Measurements from ENCODE around the gene RAB11FIP5. TPM values are rescaled to one million over a fixed set of nuclear protein-coding genes. Genes with fewer than 3 reads are reported as not detected.

The RAB11FIP5 gene
- polyA plus RNA-seq, 1 donor, result 13.0 TPM

DNA sequence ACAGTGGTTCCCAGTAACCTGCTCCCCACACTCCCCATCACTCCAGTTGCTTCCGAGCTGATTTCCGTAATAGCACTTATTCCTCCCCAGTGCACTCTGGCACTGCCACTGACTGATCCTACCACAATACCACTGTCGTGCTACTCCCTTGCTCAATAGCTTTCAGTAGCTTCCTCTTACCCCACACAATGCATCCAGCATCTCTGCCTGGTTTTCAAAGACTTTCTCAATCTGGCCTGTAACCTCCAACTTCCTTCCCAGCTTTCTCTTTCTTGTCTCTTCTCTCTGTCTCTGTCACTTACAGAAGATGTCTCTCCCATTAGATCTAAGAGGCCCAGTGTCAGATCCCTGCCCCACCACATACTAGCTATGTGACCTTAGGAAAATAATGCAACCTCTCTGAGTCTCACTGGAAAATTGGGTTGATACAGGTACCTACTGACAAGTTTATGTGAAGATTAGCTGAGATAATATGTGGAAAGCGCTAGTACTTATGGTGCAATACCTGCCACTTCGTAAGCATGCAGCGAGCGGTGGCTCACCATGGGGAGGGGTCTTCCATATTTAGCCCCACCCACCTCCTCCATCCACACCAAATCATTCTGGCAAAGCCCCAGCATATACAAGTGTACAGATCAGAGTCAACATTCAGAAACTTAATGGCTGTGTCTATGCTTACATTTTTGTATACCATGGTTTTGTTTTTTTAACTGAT is 77.9 kb downstream of the RAB11FIP5 start:
- no peak for DNase-seq (ENCODE audit: low read depth)

DNA sequence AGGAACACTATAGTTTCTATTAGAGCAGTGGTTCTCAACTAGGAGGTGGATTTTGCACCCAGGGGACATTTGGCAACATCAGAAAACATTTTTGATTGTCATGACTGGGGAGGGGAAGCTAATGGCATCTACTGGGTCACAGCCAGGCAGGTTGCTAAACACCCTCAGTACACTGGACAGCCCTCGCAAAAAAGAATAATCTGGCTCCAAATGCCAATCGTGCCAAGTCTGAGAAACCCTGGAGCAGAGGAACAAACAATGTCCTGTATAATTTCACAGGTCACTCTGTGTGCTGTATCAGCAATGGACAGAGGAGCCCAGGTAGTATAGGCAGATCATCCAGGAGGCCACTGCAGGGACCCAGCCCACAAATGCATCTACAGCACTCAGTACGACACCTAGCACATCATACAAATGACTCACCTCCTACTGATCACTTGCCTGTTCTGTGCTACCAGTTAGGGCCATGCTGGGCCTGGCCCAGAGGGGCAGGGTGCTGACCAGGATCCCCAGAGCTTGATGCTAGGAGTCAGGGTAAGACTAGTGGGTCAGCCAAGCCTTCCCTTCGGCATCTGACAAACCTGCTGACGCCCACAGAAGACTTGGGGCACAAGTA is 78.9 kb downstream of the RAB11FIP5 start:
- DNase-seq (ENCODE audit: low read depth), result no peak

DNA sequence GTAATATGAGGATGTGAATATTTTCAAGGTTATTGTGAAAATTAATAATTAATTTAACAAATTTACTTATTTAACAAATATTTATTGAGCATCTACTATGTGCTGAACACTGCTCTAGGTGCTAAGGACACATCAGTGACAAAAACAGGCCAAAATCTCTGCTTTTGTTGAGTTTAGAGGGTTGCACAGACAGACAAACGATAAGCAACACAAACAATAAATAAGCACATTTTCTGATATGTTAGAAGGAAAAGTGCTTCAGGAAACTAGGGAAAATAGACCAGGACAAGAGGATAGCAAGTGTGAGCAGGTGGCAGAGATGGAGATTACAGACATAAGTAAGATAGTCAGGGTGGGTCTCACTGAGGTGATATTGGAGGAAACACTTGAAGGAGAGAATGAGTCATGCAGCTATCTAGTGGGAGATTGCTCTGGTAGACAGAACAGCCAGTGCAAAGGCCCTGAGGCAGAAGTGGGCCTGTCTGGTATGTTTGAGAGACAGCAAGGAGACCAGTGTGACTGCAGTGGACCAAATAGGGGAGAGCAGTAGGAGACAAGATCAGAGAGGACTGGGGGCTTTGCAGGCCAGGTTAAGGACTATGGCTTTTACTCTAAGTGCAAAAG is 79.5 kb downstream of the RAB11FIP5 start:
- DNase-seq (ENCODE audit: low read depth), result no peak

DNA sequence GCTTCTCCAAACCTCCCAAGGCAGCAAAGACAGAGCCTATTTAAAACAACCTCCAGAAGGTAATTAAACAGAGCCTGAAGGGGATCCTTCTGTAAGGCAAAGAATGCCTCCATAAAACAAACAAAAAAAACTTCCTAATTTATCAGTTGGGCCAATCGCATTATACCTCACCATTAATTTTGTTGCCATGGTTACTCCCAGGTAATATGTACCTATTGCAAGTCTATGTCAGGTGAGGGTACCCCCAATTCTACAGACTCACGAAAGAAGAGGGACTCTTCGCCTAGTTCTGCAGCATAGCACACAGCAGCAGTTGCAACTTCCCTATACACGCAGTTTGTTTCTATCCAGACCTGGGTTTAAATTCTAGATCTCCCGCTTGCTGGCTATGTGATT is 80.0 kb downstream of the RAB11FIP5 start:
- no peak for DNase-seq (ENCODE audit: low read depth)

DNA sequence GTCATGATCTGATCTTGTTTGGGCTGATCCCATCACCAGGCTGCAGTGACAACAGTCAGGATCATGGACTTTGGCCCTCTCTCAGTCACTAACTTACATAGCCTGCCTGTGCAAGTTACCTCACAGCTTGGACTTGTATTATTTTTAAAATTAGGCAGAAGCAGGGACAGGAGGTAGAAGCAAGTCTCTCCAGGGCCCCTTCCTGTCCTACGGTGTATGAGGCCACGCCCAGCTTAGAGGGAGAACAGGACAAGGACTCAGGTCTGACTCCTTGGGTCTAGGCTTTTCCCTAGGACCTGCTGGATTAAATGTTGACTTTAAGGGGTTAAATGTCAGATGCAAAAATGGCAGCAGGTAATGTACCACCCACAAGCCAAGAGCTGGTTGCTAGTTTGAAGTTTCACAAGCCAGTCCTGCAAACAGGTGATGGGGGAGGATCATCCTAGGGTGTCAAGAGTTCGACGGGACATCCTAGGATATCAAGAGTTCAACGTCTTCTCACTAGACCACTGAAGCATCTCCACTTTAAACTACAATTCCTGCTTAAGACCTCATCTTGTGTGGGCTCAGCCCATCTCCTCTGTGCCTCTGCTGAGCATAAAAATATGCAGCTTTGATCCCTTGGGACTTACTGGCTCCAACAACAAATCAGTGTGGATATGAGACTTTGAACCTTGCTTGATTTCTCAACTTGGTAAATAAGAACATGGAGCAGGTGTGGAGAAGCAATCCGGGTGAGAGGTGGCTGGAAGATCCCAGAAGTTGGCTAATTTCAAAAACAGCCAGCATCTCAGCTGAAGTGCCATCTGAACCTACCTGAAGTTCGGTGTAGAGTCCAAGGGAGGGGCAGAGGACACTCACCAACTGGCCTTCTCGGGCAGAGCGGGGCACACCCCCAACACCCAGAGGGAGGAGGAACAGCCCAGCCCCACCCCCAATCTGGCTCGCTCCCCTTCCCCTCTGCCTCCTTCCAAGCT is 80.7 kb downstream of the RAB11FIP5 start:
- no peak for DNase-seq (ENCODE audit: low read depth)

DNA sequence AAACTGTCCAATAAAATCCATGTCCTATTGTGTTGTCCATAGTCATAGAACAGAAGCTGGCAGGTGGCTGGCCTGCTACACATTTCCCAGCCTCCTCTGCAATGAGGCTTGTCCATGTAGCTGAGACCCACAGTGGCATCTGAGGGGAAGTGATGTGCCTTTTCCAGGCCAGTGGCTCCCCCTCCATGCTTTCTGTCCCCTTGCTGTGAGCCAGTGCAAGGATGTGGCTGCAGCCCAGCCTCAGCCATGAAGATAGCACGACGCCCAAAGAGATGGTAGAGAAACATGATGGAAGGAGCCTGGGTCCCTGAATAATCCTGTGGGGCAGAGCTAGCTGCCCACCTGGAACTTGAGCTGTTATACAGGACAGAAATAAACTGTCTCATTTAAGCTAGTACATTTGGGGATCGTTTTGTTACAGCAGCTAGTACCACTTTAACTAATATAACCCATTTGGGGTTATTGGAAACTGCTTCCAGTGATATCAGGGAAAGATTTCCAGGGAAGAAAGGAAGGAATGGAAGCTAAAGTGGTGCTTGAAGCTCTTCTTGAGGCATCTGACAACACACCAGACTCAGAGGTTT is 81.6 kb downstream of the RAB11FIP5 start:
- DNase-seq (ENCODE audit: low read depth), result no peak

DNA sequence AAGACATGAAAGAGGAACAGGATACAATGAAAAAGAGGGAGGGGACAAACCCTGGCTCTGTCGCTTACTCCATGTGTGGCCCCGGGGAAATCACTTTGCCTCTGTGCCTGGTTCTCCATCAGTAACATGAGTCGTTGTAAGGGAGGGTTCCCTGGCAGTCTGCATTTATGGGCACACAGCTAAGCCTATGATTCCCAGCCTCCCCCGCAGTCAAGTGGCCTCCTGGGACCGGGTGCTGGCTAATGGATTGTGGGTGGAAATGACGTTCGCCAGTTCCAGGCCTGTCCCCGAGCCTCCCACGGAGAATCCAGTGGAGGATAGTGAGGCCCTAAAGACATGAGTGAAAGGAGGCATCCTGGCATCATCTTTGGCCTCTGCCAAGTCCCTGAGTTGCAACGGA is 83.9 kb downstream of the RAB11FIP5 start:
- no peak for DNase-seq (ENCODE audit: low read depth)

DNA sequence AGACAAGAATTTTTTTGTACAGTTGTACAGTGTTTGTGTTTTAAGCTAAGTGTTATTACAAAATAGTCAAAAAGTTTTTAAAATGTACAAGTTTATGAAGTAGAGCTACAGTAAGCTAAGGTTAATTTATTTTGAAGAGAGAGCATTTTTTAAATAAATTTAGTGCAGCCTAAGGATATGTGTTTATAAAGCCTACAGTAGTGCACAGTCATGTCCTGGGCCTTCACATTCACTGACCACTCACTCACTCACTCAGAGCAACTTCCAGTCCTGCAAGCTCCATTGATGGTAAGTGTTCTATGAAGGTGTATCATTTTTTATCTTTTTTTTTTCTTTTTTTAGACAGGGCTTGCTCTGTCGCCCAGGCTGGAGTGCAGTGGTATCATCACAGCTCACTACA is 85.4 kb downstream of the RAB11FIP5 start:
- DNase-seq (ENCODE audit: low read depth), result no peak

DNA sequence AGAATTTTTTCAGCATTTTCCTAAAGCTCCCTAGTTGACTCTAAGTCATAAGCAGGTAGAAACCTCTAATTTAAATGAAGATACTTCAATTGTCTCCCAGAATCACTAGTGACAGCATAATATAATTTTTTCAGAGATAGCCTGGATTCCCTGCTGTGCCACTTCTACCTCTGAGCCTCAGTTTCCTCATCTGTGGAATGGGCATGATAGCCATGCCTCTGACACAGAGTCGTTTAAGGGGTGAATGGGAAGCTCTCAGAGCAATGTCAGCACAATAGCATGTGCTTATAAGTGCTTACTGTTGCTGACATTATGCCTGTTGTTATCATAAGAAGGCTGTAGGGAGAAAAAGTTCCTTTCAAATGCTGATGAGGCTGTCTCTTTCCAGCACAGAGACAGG is 89.3 kb downstream of the RAB11FIP5 start:
- no peak for DNase-seq (ENCODE audit: low read depth)

Other genes starting within 250 kb of the RAB11FIP5 start
- gene SPR, start 225.5 kb downstream of the RAB11FIP5 start, polyA plus RNA-seq (ENCODE audit: insufficient read length), result 5.5 TPM
- 0.08 TPM for gene EMX1, start 195.4 kb downstream of the RAB11FIP5 start, polyA plus RNA-seq (ENCODE audit: insufficient read length)
- gene SFXN5, start 41.2 kb downstream of the RAB11FIP5 start, polyA plus RNA-seq (ENCODE audit: insufficient read length), result 6.8 TPM
- gene NOTO, start 89.6 kb upstream of the RAB11FIP5 start, polyA plus RNA-seq (ENCODE audit: insufficient read length), result not detected
- 32.5 TPM for gene SMYD5, start 101.3 kb upstream of the RAB11FIP5 start, polyA plus RNA-seq (ENCODE audit: insufficient read length)
- 35.3 TPM for gene PRADC1, start 120.3 kb upstream of the RAB11FIP5 start, polyA plus RNA-seq (ENCODE audit: insufficient read length)
- gene CCT7, start 121.4 kb upstream of the RAB11FIP5 start, polyA plus RNA-seq (ENCODE audit: insufficient read length), result 176 TPM
- gene FBXO41, start 171.5 kb upstream of the RAB11FIP5 start, polyA plus RNA-seq (ENCODE audit: insufficient read length), result 0.18 TPM
- not detected for gene EGR4, start 180.6 kb upstream of the RAB11FIP5 start, polyA plus RNA-seq (ENCODE audit: insufficient read length)

All from forelimb muscle (tissue), 1 donor.